Endothelial cell of umbilical vein (primary cell): ENCODE results near the gene TRIML1.

Source experiments
- CTCF ChIP-seq, 2 donors: IDR thresholded peaks; 1 replicate in 1 of 2; 2 replicates in 1 of 2; pipeline ENCODE4 v1.5.1; 2011; ENCODE audit warnings: low read length in 2 of 2, mild to moderate bottlenecking in 2 of 2, moderate library complexity in 2 of 2, control low read depth in 1 of 2, inconsistent platforms in 1 of 2, low read depth in 1 of 2; ENCODE audit not compliant: insufficient read depth in 1 of 2; ENCODE audit errors: extremely low read depth in 1 of 2
- EZH2 ChIP-seq: IDR thresholded peaks from 2 replicates; pipeline ENCODE4 v1.6.1; 2012; ENCODE audit warnings: borderline replicate concordance, low read depth, mild to moderate bottlenecking, moderate library complexity, low read length, inconsistent platforms; ENCODE audit not compliant: severe bottlenecking
- GATA2 ChIP-seq: IDR thresholded peaks from 2 replicates; pipeline ENCODE4 v1.7.0; 2011; ENCODE audit warnings: low read depth, mild to moderate bottlenecking, moderate library complexity, mixed read lengths, low read length; ENCODE audit not compliant: insufficient read length, insufficient read depth
- JUN ChIP-seq: IDR thresholded peaks from 2 replicates; pipeline ENCODE4 v1.6.1; 2011; ENCODE audit warnings: borderline replicate concordance, low read depth; ENCODE audit not compliant: insufficient read length, insufficient read depth
- MYC ChIP-seq: IDR thresholded peaks from one replicate; pipeline ENCODE4 v1.6.1; 2011; ENCODE audit warnings: mild to moderate bottlenecking, low read depth, low read length
- POLR2A ChIP-seq: IDR thresholded peaks from 2 replicates; pipeline ENCODE4 v1.6.1; 2012; ENCODE audit warnings: low read depth, mild to moderate bottlenecking, control low read depth, low read length
- POLR2AphosphoS5 ChIP-seq: IDR thresholded peaks from 2 replicates; pipeline ENCODE4 v1.6.1; 2012; ENCODE audit warnings: low read depth, mild to moderate bottlenecking, control low read depth, low read length, moderate library complexity; ENCODE audit not compliant: insufficient read depth
- TF ChIP-seq, protein P1 (sequence below): IDR thresholded peaks from 2 replicates; pipeline ENCODE4 v1.6.1; 2011; ENCODE audit not compliant: insufficient read depth, insufficient read length

DNA sequence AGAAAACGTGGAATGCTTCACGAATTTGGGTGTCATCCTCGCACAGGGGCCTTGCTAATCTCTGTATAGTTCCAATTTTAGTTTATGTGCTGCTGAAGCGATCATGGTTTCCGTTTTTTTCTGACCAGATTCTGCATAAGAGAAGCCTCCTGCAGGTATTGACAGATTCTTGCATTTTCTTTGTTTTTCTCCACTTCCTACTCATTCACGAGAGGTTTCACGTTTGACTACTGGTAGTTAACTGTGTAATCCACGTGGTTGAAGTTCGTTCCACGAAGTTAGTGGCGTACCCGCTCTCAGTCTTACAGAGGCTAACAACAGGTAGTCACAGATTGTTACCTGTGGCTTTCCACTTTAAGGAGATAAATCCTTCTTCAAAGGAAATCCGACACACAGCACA lies 17.7 kb upstream of the TRIML1 start:
- TF ChIP-seq CTCF (IDR thresholded peaks at IDR 0.05; ENCODE audit: extremely low read depth in 1 of 2, insufficient read depth in 1 of 2, low read depth in 1 of 2, low read length in 2 of 2) (no peak), POLR2AphosphoS5 (no peak), EZH2 (no peak), POLR2A (no peak), JUN (no peak), MYC (no peak), GATA2 (no peak)
- TF ChIP-seq, protein P1, sequence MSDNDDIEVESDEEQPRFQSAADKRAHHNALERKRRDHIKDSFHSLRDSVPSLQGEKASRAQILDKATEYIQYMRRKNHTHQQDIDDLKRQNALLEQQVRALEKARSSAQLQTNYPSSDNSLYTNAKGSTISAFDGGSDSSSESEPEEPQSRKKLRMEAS: no peak
